SJCRH30 (cell line): ENCODE measurements around the gene NPTX2. TPM values are rescaled to one million over a fixed set of nuclear protein-coding genes. Genes with fewer than 3 reads are reported as not detected.
"Not testable (repeated sequence)": the region's sequence is repeated elsewhere in the genome, so short reads cannot be mapped to it uniquely, and the experiment has no call there.

Experiments used
- DNase-seq, 2 experiments: peaks; one replicate each; pipeline ENCODE4 v3.0.0-alpha.2; 2015 to 2020
- H3K27ac ChIP-seq: fragments of 250-450 bp; sonication (Bioruptor Pico); 2 replicates; pipeline ENCODE4 v1.5.1; 2020; ENCODE audit warnings: mild to moderate bottlenecking, moderate library complexity
- H3K27me3 ChIP-seq: fragments of 250-450 bp; sonication (Bioruptor Pico); 2 replicates; pipeline ENCODE4 v1.5.1; 2020; ENCODE audit warnings: mild to moderate bottlenecking, moderate library complexity
- H3K36me3 ChIP-seq: fragments of 250-450 bp; sonication (Bioruptor Pico); 2 replicates; pipeline ENCODE4 v1.5.1; 2020; ENCODE audit warnings: mild to moderate bottlenecking, moderate library complexity
- H3K4me1 ChIP-seq: fragments of 250-450 bp; sonication (Bioruptor Pico); 2 replicates; pipeline ENCODE4 v1.5.1; 2020; ENCODE audit warnings: mild to moderate bottlenecking, moderate library complexity
- H3K4me3 ChIP-seq: fragments of 250-450 bp; sonication (Bioruptor Pico); 2 replicates; pipeline ENCODE4 v1.5.1; 2020; ENCODE audit warnings: mild to moderate bottlenecking, moderate library complexity
- H3K9me3 ChIP-seq: fragments of 250-450 bp; sonication (Bioruptor Pico); replicated peaks from 2 replicates; pipeline ENCODE4 v1.5.1; 2020; ENCODE audit warnings: mild to moderate bottlenecking, moderate library complexity
- total RNA-seq: library from RNA; depleted of rRNA; stranded (reverse); fragments of >200 nt; shearing (Covaris generic); gene quantifications from 2 replicates; pipeline ENCODE4 v1.2.3, GENCODE V29; 2014; rRNA removed

Gene NPTX2
- not detected in 2 replicates for total RNA-seq

GRCh38 chr7:98617051-98617959 is at the start of gene NPTX2:
Gene NPTX2 (plus strand): TSS chr7:98617285. CDS start chr7:98617462, 177 bp downstream.
- Histone ChIP-seq H3K9me3 (0 out of 2 replicates have a peak, but pooled peaks cover 2% of the 10 kb centered on the region), H3K4me3 (no peak within 1 kb of the TSS), H3K27ac (no peak within 1 kb of the TSS), H3K4me1 (no peaks in the 10 kb centered on the region), H3K36me3 (no peaks in the 10 kb centered on the region), H3K27me3 (peaks cover 6% of the 10 kb centered on the region; the same call in 1 of the 2 replicates)
- no peak for DNase-seq

- H3K27me3 ChIP-seq, result no peaks in the 10 kb centered on the region
- H3K27ac ChIP-seq, result no peak overlapping the region
- H3K4me1 ChIP-seq, result peaks cover 16% of the 10 kb centered on the region
- no peak for DNase-seq
- H3K9me3 ChIP-seq, result no peaks in the 10 kb centered on the region
- H3K36me3 ChIP-seq, result no peaks in the 10 kb centered on the region
- no peak overlapping the region for H3K4me3 ChIP-seq
These were observed 49.1 kb upstream of the NPTX2 start for GRCh38 chr7:98567991-98568390.

- Histone ChIP-seq H3K4me3 (no peak overlapping the region), H3K9me3 (no peaks in the 10 kb centered on the region), H3K36me3 (no peaks in the 10 kb centered on the region), H3K4me1 (peaks cover 16% of the 10 kb centered on the region), H3K27me3 (no peaks in the 10 kb centered on the region), H3K27ac (no peak overlapping the region; the same call in 1 of the 2 replicates)
- DNase-seq, result peak; percentile 28 to 60
These were observed 48.2 kb upstream of the NPTX2 start for GRCh38 chr7:98568891-98569290.

- H3K36me3 ChIP-seq, result no peaks in the 10 kb centered on the region
- peak overlapping the region; percentile 45 for H3K27ac ChIP-seq
- peak; percentile 64 to 76 for DNase-seq
- H3K27me3 ChIP-seq, result no peaks in the 10 kb centered on the region
- peaks cover 16% of the 10 kb centered on the region for H3K4me1 ChIP-seq
- peak overlapping the region; percentile 16; the same call in 1 of the 2 replicates for H3K4me3 ChIP-seq
- H3K9me3 ChIP-seq, result no peaks in the 10 kb centered on the region
These were observed 47.3 kb upstream of the NPTX2 start for GRCh38 chr7:98569691-98570337.

GRCh38 chr7:98571006-98571405 is 46.1 kb upstream of the NPTX2 start:
- Histone ChIP-seq H3K4me1 (peaks cover 16% of the 10 kb centered on the region), H3K9me3 (peaks cover 6% of the 10 kb centered on the region), H3K4me3 (no peak overlapping the region), H3K36me3 (no peaks in the 10 kb centered on the region), H3K27ac (no peak overlapping the region), H3K27me3 (no peaks in the 10 kb centered on the region)
- no peak for DNase-seq

- no peak for DNase-seq
- Histone ChIP-seq H3K4me3 (no peak overlapping the region), H3K9me3 (peaks cover 7% of the 10 kb centered on the region), H3K27ac (no peak overlapping the region), H3K36me3 (no peaks in the 10 kb centered on the region), H3K4me1 (peaks cover 11% of the 10 kb centered on the region), H3K27me3 (no peaks in the 10 kb centered on the region)
These were observed 45.1 kb upstream of the NPTX2 start for GRCh38 chr7:98571986-98572385.

- H3K4me3 ChIP-seq, DNase-seq, H3K4me1 ChIP-seq, H3K36me3 ChIP-seq, H3K9me3 ChIP-seq, H3K27me3 ChIP-seq, H3K27ac ChIP-seq: not testable (repeated sequence)
These were observed 44.4 kb upstream of the NPTX2 start for GRCh38 chr7:98572716-98573115.

GRCh38 chr7:98573816-98574215 is 43.3 kb upstream of the NPTX2 start:
- no peak for DNase-seq
- no peaks in the 10 kb centered on the region for H3K27me3 ChIP-seq
- no peak overlapping the region for H3K27ac ChIP-seq
- peaks cover 7% of the 10 kb centered on the region for H3K9me3 ChIP-seq
- no peaks in the 10 kb centered on the region for H3K36me3 ChIP-seq
- no peak overlapping the region for H3K4me3 ChIP-seq
- H3K4me1 ChIP-seq, result peaks cover 8% of the 10 kb centered on the region; the same call in 1 of the 2 replicates

- no peaks in the 10 kb centered on the region for H3K27me3 ChIP-seq
- H3K4me3 ChIP-seq, result no peak overlapping the region
- H3K36me3 ChIP-seq, result no peaks in the 10 kb centered on the region
- H3K27ac ChIP-seq, result no peak overlapping the region
- H3K9me3 ChIP-seq, result peaks cover 7% of the 10 kb centered on the region
- no peaks in the 10 kb centered on the region for H3K4me1 ChIP-seq
- DNase-seq, result no peak
These were observed 41.2 kb upstream of the NPTX2 start for GRCh38 chr7:98575878-98576277.

- Histone ChIP-seq H3K4me3 (no peak overlapping the region), H3K36me3 (no peaks in the 10 kb centered on the region), H3K9me3 (no peaks in the 10 kb centered on the region; the same call in 1 of the 2 replicates), H3K27me3 (no peaks in the 10 kb centered on the region; the same call in 1 of the 2 replicates), H3K27ac (no peak overlapping the region), H3K4me1 (no peaks in the 10 kb centered on the region)
- no peak for DNase-seq
These were observed 32.3 kb upstream of the NPTX2 start for GRCh38 chr7:98584830-98585229.

- no peak overlapping the region for H3K27ac ChIP-seq
These were observed 25.2 kb upstream of the NPTX2 start for GRCh38 chr7:98591926-98592325.

GRCh38 chr7:98594348-98594747 is 22.7 kb upstream of the NPTX2 start:
- H3K27ac ChIP-seq, result no peak overlapping the region
- H3K4me3 ChIP-seq, result no peak overlapping the region
- H3K4me1 ChIP-seq, result no peaks in the 10 kb centered on the region
- H3K36me3 ChIP-seq, result no peaks in the 10 kb centered on the region
- peaks cover 2% of the 10 kb centered on the region; the same call in 1 of the 2 replicates for H3K27me3 ChIP-seq
- no peaks in the 10 kb centered on the region for H3K9me3 ChIP-seq
- no peak for DNase-seq

More at GRCh38 chr7:98591926-98592325, 25.2 kb upstream of the NPTX2 start:
- no peaks in the 10 kb centered on the region for H3K36me3 ChIP-seq
- no peaks in the 10 kb centered on the region for H3K4me1 ChIP-seq
- DNase-seq, result no peak
- H3K27me3 ChIP-seq, result peaks cover 2% of the 10 kb centered on the region; the same call in 1 of the 2 replicates
- H3K4me3 ChIP-seq, result no peak overlapping the region
- H3K9me3 ChIP-seq, result no peaks in the 10 kb centered on the region

- Histone ChIP-seq H3K9me3 (no peaks in the 10 kb centered on the region), H3K27ac (no peak overlapping the region), H3K27me3 (peaks cover 2% of the 10 kb centered on the region; the same call in 1 of the 2 replicates), H3K4me3 (no peak overlapping the region), H3K4me1 (no peaks in the 10 kb centered on the region), H3K36me3 (no peaks in the 10 kb centered on the region)
- DNase-seq, result no peak
These were observed 22.3 kb upstream of the NPTX2 start for GRCh38 chr7:98594787-98595186.

- no peak for DNase-seq
- no peaks in the 10 kb centered on the region for H3K4me1 ChIP-seq
- H3K27ac ChIP-seq, result no peak overlapping the region
- no peaks in the 10 kb centered on the region for H3K36me3 ChIP-seq
- H3K27me3 ChIP-seq, result peaks cover 10% of the 10 kb centered on the region; the same call in 1 of the 2 replicates
- H3K9me3 ChIP-seq, result no peaks in the 10 kb centered on the region
- H3K4me3 ChIP-seq, result no peak overlapping the region
These were observed 18.1 kb upstream of the NPTX2 start for GRCh38 chr7:98598846-98599615.
